BLaER1 (cell line): ENCODE data around the gene TFPI.

ENCODE experiments used
- H3K27ac ChIP-seq: shearing (Covaris generic); formaldehyde crosslinking; 2 replicates; pipeline ENCODE4 v1.8.1; 2022
- H3K27me3 ChIP-seq: shearing (Covaris generic); formaldehyde crosslinking; 2 replicates; pipeline ENCODE4 v1.8.1; 2022
- H3K36me3 ChIP-seq: shearing (Covaris generic); formaldehyde crosslinking; 2 replicates; pipeline ENCODE4 v1.8.1; 2022
- H3K4me1 ChIP-seq: shearing (Covaris generic); formaldehyde crosslinking; 2 replicates; pipeline ENCODE4 v1.8.1; 2022
- H3K4me2 ChIP-seq: shearing (Covaris generic); formaldehyde crosslinking; 2 replicates; pipeline ENCODE4 v1.8.1; 2022
- H3K4me3 ChIP-seq: shearing (Covaris generic); formaldehyde crosslinking; 2 replicates; pipeline ENCODE4 v1.8.1; 2022
- H3K9ac ChIP-seq: shearing (Covaris generic); formaldehyde crosslinking; 2 replicates; pipeline ENCODE4 v1.8.1; 2022
- H3K9me3 ChIP-seq: shearing (Covaris generic); formaldehyde crosslinking; 2 replicates; pipeline ENCODE4 v1.8.1; 2022
- H4K20me1 ChIP-seq: shearing (Covaris generic); formaldehyde crosslinking; 2 replicates; pipeline ENCODE4 v1.8.1; 2022
- Cebpa-rat ChIP-seq: shearing (Covaris generic); IDR thresholded peaks from 2 replicates; pipeline ENCODE4 v1.8.1; 2022

TFPI gene

DNA sequence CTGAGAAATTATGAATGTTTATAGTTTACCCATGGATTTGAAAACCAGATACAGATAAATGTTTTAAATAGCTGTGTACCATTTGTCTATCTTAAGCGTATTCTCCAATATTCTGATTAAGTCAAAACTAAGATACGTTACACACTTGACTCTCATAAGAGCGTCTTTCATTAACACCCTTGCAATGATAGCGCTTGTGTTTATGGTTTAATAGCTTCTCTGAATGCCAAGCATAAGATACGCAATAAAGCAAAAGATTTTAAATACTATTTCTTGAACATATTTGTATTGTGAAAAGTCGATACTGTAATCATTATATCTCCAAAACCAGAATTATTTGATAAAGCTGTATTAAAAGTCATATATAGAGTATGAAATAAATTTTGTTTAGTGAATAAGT, 109.2 kb downstream of the TFPI start:
- H3K4me2 ChIP-seq = no peak overlapping the region
- peaks cover 15% of the 10 kb centered on the region; the same call in 1 of the 2 replicates for H3K4me1 ChIP-seq
- no peaks in the 10 kb centered on the region for H4K20me1 ChIP-seq
- H3K9me3 ChIP-seq = no peaks in the 10 kb centered on the region
- no peak for TF ChIP-seq Cebpa-rat
- H3K4me3 ChIP-seq = no peak overlapping the region
- no peak overlapping the region for H3K9ac ChIP-seq
- H3K27ac ChIP-seq = no peak overlapping the region
- no peaks in the 10 kb centered on the region for H3K36me3 ChIP-seq
- H3K27me3 ChIP-seq = no peaks in the 10 kb centered on the region

DNA sequence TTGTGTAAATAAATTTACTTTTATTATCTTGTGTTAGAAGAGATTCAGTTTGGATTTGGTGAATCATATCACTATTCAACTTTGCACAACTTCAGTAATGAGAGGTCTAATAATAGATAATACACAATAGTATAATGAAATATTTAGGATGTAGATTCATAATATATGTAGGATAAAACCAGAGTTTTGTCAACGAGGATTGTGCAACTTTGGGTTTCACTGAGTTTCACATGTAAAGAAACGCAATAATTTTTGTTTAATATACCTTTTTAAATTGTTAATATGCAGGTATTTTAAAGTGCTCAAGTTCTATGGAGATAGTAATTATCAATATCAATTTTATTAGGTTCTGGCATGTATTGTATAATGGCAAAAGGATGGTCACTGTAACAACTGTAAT, 111.5 kb downstream of the TFPI start:
- Histone ChIP-seq H3K4me2 (no peak overlapping the region), H3K36me3 (no peaks in the 10 kb centered on the region), H3K4me1 (peaks cover 5% of the 10 kb centered on the region; the same call in 1 of the 2 replicates), H4K20me1 (no peaks in the 10 kb centered on the region), H3K9me3 (no peaks in the 10 kb centered on the region), H3K9ac (no peak overlapping the region), H3K27me3 (no peaks in the 10 kb centered on the region), H3K27ac (no peak overlapping the region), H3K4me3 (no peak overlapping the region)
- no peak for TF ChIP-seq Cebpa-rat

GRCh38 chr2:187442378-187442777, 111.9 kb downstream of the TFPI start:
- Histone ChIP-seq H3K9me3 (no peaks in the 10 kb centered on the region), H3K27me3 (no peaks in the 10 kb centered on the region), H3K27ac (no peak overlapping the region), H4K20me1 (no peaks in the 10 kb centered on the region), H3K4me2 (no peak overlapping the region), H3K9ac (no peak overlapping the region), H3K4me3 (no peak overlapping the region), H3K4me1 (peaks cover 1% of the 10 kb centered on the region; the same call in 1 of the 2 replicates), H3K36me3 (no peaks in the 10 kb centered on the region)
- TF ChIP-seq Cebpa-rat = no peak

- Histone ChIP-seq H3K36me3 (no peaks in the 10 kb centered on the region), H3K4me1 (no peaks in the 10 kb centered on the region), H3K27ac (no peak overlapping the region), H3K4me3 (no peak overlapping the region), H3K9ac (no peak overlapping the region), H3K9me3 (no peaks in the 10 kb centered on the region), H3K27me3 (no peaks in the 10 kb centered on the region), H3K4me2 (no peak overlapping the region), H4K20me1 (no peaks in the 10 kb centered on the region)
- no peak for TF ChIP-seq Cebpa-rat
Measured at GRCh38 chr2:187440101-187440675, 114.0 kb downstream of the TFPI start.

- H3K4me2 ChIP-seq = no peak overlapping the region
- no peak for TF ChIP-seq Cebpa-rat
- H3K27ac ChIP-seq = no peak overlapping the region
- H3K4me3 ChIP-seq = no peak overlapping the region
- H4K20me1 ChIP-seq = no peaks in the 10 kb centered on the region
- no peaks in the 10 kb centered on the region for H3K9me3 ChIP-seq
- no peak overlapping the region for H3K9ac ChIP-seq
- H3K36me3 ChIP-seq = no peaks in the 10 kb centered on the region
- no peaks in the 10 kb centered on the region for H3K27me3 ChIP-seq
- no peaks in the 10 kb centered on the region for H3K4me1 ChIP-seq
Measured at GRCh38 chr2:187438455-187438854, 115.8 kb downstream of the TFPI start.

GRCh38 chr2:187435756-187436155, 118.5 kb downstream of the TFPI start:
- Histone ChIP-seq H3K9me3 (no peaks in the 10 kb centered on the region), H4K20me1 (no peaks in the 10 kb centered on the region), H3K27me3 (no peaks in the 10 kb centered on the region), H3K9ac (no peak overlapping the region), H3K27ac (no peak overlapping the region), H3K36me3 (no peaks in the 10 kb centered on the region), H3K4me2 (no peak overlapping the region), H3K4me3 (no peak overlapping the region), H3K4me1 (no peaks in the 10 kb centered on the region)
- no peak for TF ChIP-seq Cebpa-rat

GRCh38 chr2:187435078-187435477, 119.2 kb downstream of the TFPI start:
- Histone ChIP-seq H3K4me2 (no peak overlapping the region), H3K9ac (no peak overlapping the region), H3K4me1 (no peaks in the 10 kb centered on the region), H3K9me3 (no peaks in the 10 kb centered on the region), H3K27ac (no peak overlapping the region), H3K36me3 (no peaks in the 10 kb centered on the region), H3K4me3 (no peak overlapping the region), H3K27me3 (no peaks in the 10 kb centered on the region), H4K20me1 (no peaks in the 10 kb centered on the region)
- TF ChIP-seq Cebpa-rat = no peak

- no peak for TF ChIP-seq Cebpa-rat
- H4K20me1 ChIP-seq = no peaks in the 10 kb centered on the region
- H3K27me3 ChIP-seq = no peaks in the 10 kb centered on the region
- no peaks in the 10 kb centered on the region for H3K4me1 ChIP-seq
- no peak overlapping the region for H3K27ac ChIP-seq
- no peak overlapping the region for H3K4me2 ChIP-seq
- H3K9ac ChIP-seq = no peak overlapping the region
- H3K9me3 ChIP-seq = no peaks in the 10 kb centered on the region
- no peak overlapping the region for H3K4me3 ChIP-seq
- H3K36me3 ChIP-seq = no peaks in the 10 kb centered on the region
Measured at GRCh38 chr2:187434342-187434785, 119.9 kb downstream of the TFPI start.

DNA sequence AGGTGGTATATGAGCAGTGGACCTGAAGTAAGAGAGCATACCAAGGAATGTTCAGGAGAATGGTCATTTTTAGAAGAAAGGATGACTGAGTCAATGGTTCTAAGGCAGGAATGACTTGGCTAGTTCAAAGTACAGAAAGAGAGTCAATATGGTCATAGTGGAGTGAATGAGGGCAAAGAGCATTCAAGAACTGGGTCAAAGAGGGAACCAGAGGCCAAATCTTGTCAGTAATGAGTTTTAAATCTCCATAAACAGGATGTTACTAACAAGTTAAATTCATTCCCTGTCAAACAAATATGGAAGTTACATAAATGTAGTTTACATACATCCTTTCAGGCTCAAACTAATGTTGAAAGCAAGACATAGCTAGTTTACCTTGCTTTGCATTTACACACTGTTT, 122.3 kb downstream of the TFPI start:
- Histone ChIP-seq H4K20me1 (no peaks in the 10 kb centered on the region), H3K9me3 (no peaks in the 10 kb centered on the region), H3K4me3 (no peak overlapping the region), H3K9ac (no peak overlapping the region), H3K4me1 (no peaks in the 10 kb centered on the region), H3K27me3 (no peaks in the 10 kb centered on the region), H3K36me3 (no peaks in the 10 kb centered on the region), H3K4me2 (no peak overlapping the region), H3K27ac (no peak overlapping the region)
- TF ChIP-seq Cebpa-rat = no peak

DNA sequence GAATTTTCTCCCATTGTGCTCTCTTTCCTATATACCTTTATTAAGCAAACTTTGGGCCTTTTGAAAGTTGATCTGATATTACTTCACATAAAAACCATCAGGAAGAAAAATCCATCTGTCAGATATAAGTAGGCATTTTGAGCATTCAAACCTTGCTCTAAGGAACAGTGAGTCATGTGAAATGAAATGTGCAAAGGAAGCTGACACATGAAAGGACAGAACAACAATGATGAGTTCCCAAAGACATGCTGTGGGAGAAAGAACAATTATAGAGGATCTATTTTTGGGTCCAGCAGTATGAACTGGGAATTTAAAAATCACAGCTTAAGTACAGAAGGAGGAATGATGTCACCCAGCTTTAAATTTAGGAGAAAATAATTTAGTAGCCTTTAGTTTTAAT, 124.2 kb downstream of the TFPI start:
- TF ChIP-seq Cebpa-rat = no peak
- Histone ChIP-seq H3K4me1 (no peaks in the 10 kb centered on the region), H3K4me3 (no peak overlapping the region), H3K4me2 (no peak overlapping the region), H3K9me3 (no peaks in the 10 kb centered on the region), H3K27me3 (no peaks in the 10 kb centered on the region), H4K20me1 (no peaks in the 10 kb centered on the region), H3K9ac (no peak overlapping the region), H3K27ac (no peak overlapping the region), H3K36me3 (no peaks in the 10 kb centered on the region)

GRCh38 chr2:187424146-187424545, 130.1 kb downstream of the TFPI start:
- H3K36me3 ChIP-seq = no peaks in the 10 kb centered on the region
- H3K4me2 ChIP-seq = no peak overlapping the region
- H3K27me3 ChIP-seq = no peaks in the 10 kb centered on the region
- H3K4me3 ChIP-seq = no peak overlapping the region
- no peak for TF ChIP-seq Cebpa-rat
- no peak overlapping the region for H3K27ac ChIP-seq
- H3K9me3 ChIP-seq = no peaks in the 10 kb centered on the region
- H3K4me1 ChIP-seq = no peaks in the 10 kb centered on the region
- no peak overlapping the region for H3K9ac ChIP-seq
- no peaks in the 10 kb centered on the region for H4K20me1 ChIP-seq
